Loucy (cell line): ENCODE measurements around the gene AGAP1.

ENCODE experiments used
- H2AFZ ChIP-seq: fragments of 200-600 bp; sonication (generic); 2 replicates; pipeline ENCODE4 v1.6.0; 2016; ENCODE audit warnings: antibody characterized with exemption, mild to moderate bottlenecking, low read length, moderate library complexity
- H3F3A ChIP-seq: fragments of 200-600 bp; 2 replicates; pipeline ENCODE4 v1.6.0; 2016; ENCODE audit warnings: antibody characterized with exemption, low read depth, mild to moderate bottlenecking
- H3K27me3 ChIP-seq: fragments of 200-600 bp; sonication (generic); 2 replicates; pipeline ENCODE4 v1.6.1; 2014; ENCODE audit warnings: low read length, mild to moderate bottlenecking; ENCODE audit not compliant: insufficient read depth, poor library complexity, severe bottlenecking
- H3K36me3 ChIP-seq: fragments of 200-600 bp; sonication (generic); 2 replicates; pipeline ENCODE4 v1.6.1; 2016; ENCODE audit warnings: low read length; ENCODE audit not compliant: insufficient read depth
- H3K4me1 ChIP-seq: fragments of 200-600 bp; sonication (generic); 2 replicates; pipeline ENCODE4 v1.5.1; 2014; ENCODE audit warnings: low read length, mild to moderate bottlenecking; ENCODE audit not compliant: insufficient read depth, poor library complexity, severe bottlenecking
- H3K4me2 ChIP-seq: fragments of 200-600 bp; sonication (generic); 2 replicates; pipeline ENCODE4 v1.6.0; 2014; ENCODE audit warnings: antibody characterized with exemption, low read length, low read depth, mild to moderate bottlenecking; ENCODE audit not compliant: poor library complexity, severe bottlenecking
- H3K4me3 ChIP-seq: fragments of 200-600 bp; sonication (generic); 2 replicates; pipeline ENCODE4 v1.5.1; 2014; ENCODE audit warnings: low read length, mild to moderate bottlenecking, mixed read lengths; ENCODE audit not compliant: poor library complexity, severe bottlenecking
- H3K79me2 ChIP-seq: fragments of 200-600 bp; sonication (generic); 2 replicates; pipeline ENCODE4 v1.6.1; 2014; ENCODE audit warnings: low read length; ENCODE audit not compliant: insufficient read depth
- H3K9ac ChIP-seq: fragments of 200-600 bp; sonication (generic); 2 replicates; pipeline ENCODE4 v1.6.0; 2014; ENCODE audit warnings: mild to moderate bottlenecking, low read depth, low read length, moderate library complexity; ENCODE audit not compliant: poor library complexity, severe bottlenecking
- H3K9me2 ChIP-seq: fragments of 200-600 bp; sonication (generic); replicated peaks from 2 replicates; pipeline ENCODE4 v1.6.1; 2016; ENCODE audit warnings: low read depth, low read length, mixed read lengths
- H3K9me3 ChIP-seq: fragments of 200-600 bp; sonication (generic); 2 replicates; pipeline ENCODE4 v1.6.1; 2014; ENCODE audit warnings: mild to moderate bottlenecking, antibody characterized with exemption, low read length, low read depth; ENCODE audit not compliant: insufficient read depth
- H4K20me1 ChIP-seq: fragments of 200-600 bp; sonication (generic); 2 replicates; pipeline ENCODE4 v1.6.0; 2014; ENCODE audit warnings: antibody characterized with exemption, low read length, mild to moderate bottlenecking; ENCODE audit not compliant: insufficient read depth, poor library complexity, severe bottlenecking
- CTCF ChIP-seq: fragments of 200-600 bp; sonication (generic); conservative IDR thresholded peaks from 2 replicates; pipeline ENCODE4 v1.5.1; 2014; ENCODE audit warnings: mild to moderate bottlenecking, antibody characterized with exemption, low read length
- EZH2phosphoT487 ChIP-seq: fragments of 200-600 bp; IDR thresholded peaks from 2 replicates; pipeline ENCODE4 v1.6.1; 2018; ENCODE audit warnings: antibody characterized with exemption, mild to moderate bottlenecking, moderate library complexity, borderline replicate concordance

The AGAP1 gene

DNA sequence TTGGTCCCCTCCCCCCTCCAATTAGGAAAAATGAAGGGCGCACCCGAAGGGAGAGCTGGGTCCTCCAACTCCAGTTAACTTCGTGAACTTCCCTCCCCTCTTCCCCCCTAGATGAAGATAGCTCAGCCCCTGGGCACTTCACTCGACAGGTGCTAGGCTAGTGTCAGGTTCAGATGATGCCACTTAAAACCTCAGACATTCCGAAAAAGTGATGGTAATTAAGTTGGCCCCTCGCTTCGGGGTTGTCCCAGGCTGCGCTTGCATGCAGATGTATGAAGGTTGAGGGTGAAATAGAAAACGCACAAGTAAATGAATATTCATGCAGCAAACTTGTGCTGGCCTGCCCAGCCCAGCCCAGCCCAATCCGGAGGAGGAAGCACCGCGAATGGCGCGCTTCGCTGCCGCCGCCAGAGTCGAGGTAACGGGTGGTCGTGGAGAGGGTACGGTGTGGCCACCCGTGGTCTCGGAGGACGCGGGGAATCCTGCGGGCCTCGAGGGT is 677.4 kb downstream of the AGAP1 start:
- Histone ChIP-seq H3K4me3 (no peak overlapping the region), H3K4me1 (no peaks in the 10 kb centered on the region), H3F3A (no peaks in the 10 kb centered on the region), H3K9me2 (no peaks in the 10 kb centered on the region), H3K36me3 (no peaks in the 10 kb centered on the region), H2AFZ (no peak overlapping the region), H3K79me2 (no peaks in the 10 kb centered on the region), H3K27me3 (no peaks in the 10 kb centered on the region), H3K4me2 (no peak overlapping the region), H4K20me1 (no peaks in the 10 kb centered on the region), H3K9me3 (no peaks in the 10 kb centered on the region), H3K9ac (no peak overlapping the region)
- TF ChIP-seq EZH2phosphoT487 (no peak), CTCF (no peak)

- no peaks in the 10 kb centered on the region for H3F3A ChIP-seq
- H2AFZ ChIP-seq: no peak overlapping the region
- H3K9me2 ChIP-seq: no peaks in the 10 kb centered on the region
- H3K4me2 ChIP-seq: no peak overlapping the region
- H3K36me3 ChIP-seq: no peaks in the 10 kb centered on the region
- no peaks in the 10 kb centered on the region for H4K20me1 ChIP-seq
- no peaks in the 10 kb centered on the region for H3K27me3 ChIP-seq
- no peak overlapping the region for H3K9ac ChIP-seq
- H3K4me1 ChIP-seq: no peaks in the 10 kb centered on the region
- H3K9me3 ChIP-seq: no peaks in the 10 kb centered on the region
- no peak for TF ChIP-seq CTCF
- TF ChIP-seq EZH2phosphoT487: no peak
- no peak overlapping the region for H3K4me3 ChIP-seq
- no peaks in the 10 kb centered on the region for H3K79me2 ChIP-seq
These were observed 677.9 kb downstream of the AGAP1 start for GRCh38 chr2:236171680-236172254.

DNA sequence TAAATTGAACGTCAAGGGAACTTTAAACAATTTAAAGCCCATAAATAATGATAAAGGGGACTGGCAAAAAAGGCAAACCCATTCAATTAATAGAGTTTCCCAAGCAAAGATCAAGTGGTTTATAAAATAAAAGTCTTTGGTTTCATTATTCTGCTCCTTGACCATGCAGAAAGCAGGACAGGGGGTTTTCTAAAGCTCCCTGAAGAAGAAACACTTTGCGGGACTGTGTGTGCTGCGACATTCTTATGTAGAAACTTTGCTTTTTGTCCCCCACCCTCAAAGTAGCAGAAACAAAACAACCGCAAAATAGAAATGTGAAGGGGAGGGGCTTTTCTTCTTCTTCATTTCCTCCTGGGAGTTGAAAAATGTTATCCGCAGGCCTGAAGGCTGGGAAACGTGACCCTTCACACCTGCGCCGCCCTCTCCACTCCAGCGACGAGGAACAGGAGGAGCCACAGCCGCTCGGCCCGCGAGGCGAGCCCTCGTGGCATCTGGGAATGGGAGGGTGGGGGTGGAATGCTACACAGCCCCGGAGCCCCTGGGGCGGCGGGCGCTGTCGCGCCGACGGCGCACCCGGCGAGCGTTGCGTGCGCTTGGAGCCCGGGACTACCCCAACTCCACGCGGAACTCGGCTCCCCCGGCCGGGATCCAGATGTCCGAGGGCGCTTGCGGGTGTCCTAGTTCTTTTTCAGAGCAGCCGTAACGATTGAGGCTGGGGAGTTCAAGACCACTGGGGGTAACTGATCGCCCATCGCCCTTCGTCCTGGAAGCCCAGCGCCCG is 678.6 kb downstream of the AGAP1 start:
- Histone ChIP-seq H3F3A (no peaks in the 10 kb centered on the region), H2AFZ (no peak overlapping the region), H3K79me2 (no peaks in the 10 kb centered on the region), H3K4me2 (no peak overlapping the region), H4K20me1 (no peaks in the 10 kb centered on the region), H3K4me1 (no peaks in the 10 kb centered on the region), H3K9ac (no peak overlapping the region), H3K4me3 (no peak overlapping the region), H3K36me3 (no peaks in the 10 kb centered on the region), H3K27me3 (no peaks in the 10 kb centered on the region), H3K9me3 (no peaks in the 10 kb centered on the region), H3K9me2 (no peaks in the 10 kb centered on the region)
- TF ChIP-seq CTCF (no peak), EZH2phosphoT487 (no peak)
